Gastrocnemius medialis (tissue), 4 donors: Measurements from ENCODE around the gene CEACAM3.

Experiments
- CTCF ChIP-seq, 5 experiments: fragments of 450-650 bp in 3 of 5; fragments of 200-600 bp in 2 of 5; sonication (generic) in 2 of 5; IDR thresholded peaks in 4 of 5; conservative IDR thresholded peaks in 1 of 5; 1 replicate in 4 of 5; 2 replicates in 1 of 5; pipeline ENCODE4 v1.5.1; 2016 to 2019; ENCODE audit warnings: antibody characterized with exemption in 5 of 5, mild to moderate bottlenecking in 3 of 5, moderate library complexity in 3 of 5
- POLR2A ChIP-seq, 2 donors: fragments of 450-650 bp; IDR thresholded peaks; one replicate each; pipeline ENCODE4 v1.6.1; 2017; ENCODE audit warnings: antibody characterized with exemption in 2 of 2, mild to moderate bottlenecking in 2 of 2, moderate library complexity in 2 of 2

GRCh38 chr19:41755328-41755913, 41.0 kb upstream of the CEACAM3 start, which contains the start of gene CEACAM6:
- no peak for TF ChIP-seq POLR2A (IDR thresholded peaks at IDR 0.05)
- TF ChIP-seq CTCF (IDR thresholded peaks at IDR 0.05 in 4 of 5, conservative IDR thresholded peaks at IDR 0.05 in 1 of 5), result no peak
